Measurements from ENCODE around the gene METTL18. TPM values are rescaled to one million over a fixed set of nuclear protein-coding genes. Genes with fewer than 3 reads are reported as not detected.

The METTL18 gene
- total and polyA plus RNA-seq, 2 donors (not counting 1 experiment from before 2014, with no cell fraction given): 3.1 to 18.9 TPM

DNA sequence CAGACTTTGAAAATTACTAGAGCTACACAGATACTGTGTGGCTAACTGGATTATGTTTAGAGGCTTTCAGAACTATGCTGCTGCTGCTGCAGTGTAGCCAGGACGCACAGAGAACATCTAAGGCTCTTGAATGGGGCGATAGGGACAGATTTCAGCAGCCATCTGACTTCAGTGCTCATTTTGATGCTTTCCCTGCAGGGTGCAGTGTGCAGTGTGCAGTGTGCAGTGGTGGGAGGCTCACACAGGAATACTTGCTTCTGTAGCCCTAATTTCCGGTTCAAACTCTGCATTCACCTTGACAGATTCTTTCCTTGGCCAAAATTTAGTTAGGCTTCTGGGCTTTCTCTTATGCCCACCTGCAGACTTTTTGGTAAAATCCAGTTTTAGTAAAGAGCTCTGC lies 7.7 kb downstream of the METTL18 start:
- intact Hi-C loops (cut with micrococcal nuclease): no loop called here
- H3K9me3 ChIP-seq (ENCODE audit: control extremely low read depth in 1 of 3, control insufficient read depth in 2 of 3, insufficient read depth in 1 of 3, low read length in 2 of 3): no peaks in the 10 kb centered on the region
- H3K27me3 ChIP-seq (replicated peaks in 1 of 4; ENCODE audit: control extremely low read depth in 1 of 4, control insufficient read depth in 3 of 4, insufficient read depth in 4 of 4, low read length in 3 of 4): peaks cover 0 to 31% (median 15%) of the 10 kb centered on the region in 4 experiments
- no peak overlapping the region for H3K27ac ChIP-seq (ENCODE audit: low read length in 2 of 2)
- H3K4me1 Mint-ChIP-seq: peaks cover 8% of the 10 kb centered on the region
- H3K9ac ChIP-seq (ENCODE audit: low read length): no peak overlapping the region
- ChIA-PET POLR2A (no interaction called here), CTCF (no interaction called here)
- H3K4me2 ChIP-seq (replicated peaks; ENCODE audit: low read depth, low read length, poor library complexity, severe bottlenecking): no peak overlapping the region
- no peaks in the 10 kb centered on the region for H3K36me3 ChIP-seq (replicated peaks in 1 of 2; ENCODE audit: control extremely low read depth in 1 of 2, control insufficient read depth in 1 of 2, extremely low read depth in 1 of 2, insufficient read depth in 2 of 2, low read length in 1 of 2)
- peaks cover 33% of the 10 kb centered on the region for H3K27me3 Mint-ChIP-seq
- no peaks in the 10 kb centered on the region for H3K9me3 Mint-ChIP-seq (ENCODE audit: insufficient read depth)
- no peaks in the 10 kb centered on the region for H3K79me2 ChIP-seq (ENCODE audit: control insufficient read depth, insufficient read depth, low read length)
- H3K27ac Mint-ChIP-seq: no peak overlapping the region
- no peak overlapping the region for H3K4me3 ChIP-seq (ENCODE audit: control extremely low read depth in 1 of 5, extremely low read depth in 1 of 5, insufficient read depth in 1 of 5, low read depth in 2 of 5, low read length in 4 of 5)
- no peak for TF ChIP-seq EZH2 (IDR thresholded peaks at IDR 0.05; ENCODE audit: borderline replicate concordance, insufficient read depth, low read depth, low read length, poor library complexity, severe bottlenecking)
- TF ChIP-seq, protein P1, sequence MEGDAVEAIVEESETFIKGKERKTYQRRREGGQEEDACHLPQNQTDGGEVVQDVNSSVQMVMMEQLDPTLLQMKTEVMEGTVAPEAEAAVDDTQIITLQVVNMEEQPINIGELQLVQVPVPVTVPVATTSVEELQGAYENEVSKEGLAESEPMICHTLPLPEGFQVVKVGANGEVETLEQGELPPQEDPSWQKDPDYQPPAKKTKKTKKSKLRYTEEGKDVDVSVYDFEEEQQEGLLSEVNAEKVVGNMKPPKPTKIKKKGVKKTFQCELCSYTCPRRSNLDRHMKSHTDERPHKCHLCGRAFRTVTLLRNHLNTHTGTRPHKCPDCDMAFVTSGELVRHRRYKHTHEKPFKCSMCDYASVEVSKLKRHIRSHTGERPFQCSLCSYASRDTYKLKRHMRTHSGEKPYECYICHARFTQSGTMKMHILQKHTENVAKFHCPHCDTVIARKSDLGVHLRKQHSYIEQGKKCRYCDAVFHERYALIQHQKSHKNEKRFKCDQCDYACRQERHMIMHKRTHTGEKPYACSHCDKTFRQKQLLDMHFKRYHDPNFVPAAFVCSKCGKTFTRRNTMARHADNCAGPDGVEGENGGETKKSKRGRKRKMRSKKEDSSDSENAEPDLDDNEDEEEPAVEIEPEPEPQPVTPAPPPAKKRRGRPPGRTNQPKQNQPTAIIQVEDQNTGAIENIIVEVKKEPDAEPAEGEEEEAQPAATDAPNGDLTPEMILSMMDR (IDR thresholded peaks at IDR 0.05): no peak
- 86% methylated on average over 3 of the region's 3 CpGs for WGBS (ENCODE audit: insufficient coverage)
- DNase-seq: no peak
- no peak overlapping the region for H2AFZ ChIP-seq (ENCODE audit: insufficient read depth, low read depth, low read length, poor library complexity, severe bottlenecking)
- H3K4me3 Mint-ChIP-seq: no peak overlapping the region
- H4K20me1 ChIP-seq (ENCODE audit: control insufficient read depth, insufficient read depth, low read length, poor library complexity, severe bottlenecking): no peaks in the 10 kb centered on the region
- no peak for ATAC-seq (ENCODE audit: low read depth)
- no peaks in the 10 kb centered on the region for H3K4me1 ChIP-seq (ENCODE audit: control insufficient read depth in 2 of 2, insufficient read depth in 2 of 2, low read length in 2 of 2)

DNA sequence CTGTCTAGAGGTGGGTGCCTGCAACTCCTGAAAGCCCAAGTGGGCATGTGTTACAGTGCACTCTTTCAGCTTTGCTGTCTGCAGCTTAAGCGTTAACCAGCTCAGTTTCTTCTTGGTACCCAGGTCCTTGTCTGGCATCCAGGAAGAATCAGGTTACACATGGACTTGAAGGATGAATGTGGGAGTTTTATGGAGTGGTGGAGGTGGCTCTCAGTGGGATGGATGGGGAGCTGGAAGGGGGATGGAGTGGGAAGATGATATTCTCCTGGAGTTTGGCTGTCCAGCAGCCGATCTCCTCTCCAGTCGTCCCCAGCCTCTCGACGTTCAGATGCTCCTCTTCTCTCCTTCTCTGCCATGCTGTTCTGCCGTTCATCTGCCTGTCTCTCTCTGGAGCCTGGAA lies 9.4 kb downstream of the METTL18 start:
- Histone ChIP-seq H3K4me2 (replicated peaks; ENCODE audit: low read depth, low read length, poor library complexity, severe bottlenecking) (no peak overlapping the region), H3K4me3 (ENCODE audit: control extremely low read depth in 1 of 5, extremely low read depth in 1 of 5, insufficient read depth in 1 of 5, low read depth in 2 of 5, low read length in 4 of 5) (no peak overlapping the region), H3K36me3 (replicated peaks in 1 of 2; ENCODE audit: control extremely low read depth in 1 of 2, control insufficient read depth in 1 of 2, extremely low read depth in 1 of 2, insufficient read depth in 2 of 2, low read length in 1 of 2) (no peaks in the 10 kb centered on the region), H3K79me2 (ENCODE audit: control insufficient read depth, insufficient read depth, low read length) (no peaks in the 10 kb centered on the region), H3K9ac (ENCODE audit: low read length) (no peak overlapping the region), H3K27me3 (replicated peaks in 1 of 4; ENCODE audit: control extremely low read depth in 1 of 4, control insufficient read depth in 3 of 4, insufficient read depth in 4 of 4, low read length in 3 of 4) (peaks cover 0 to 31% (median 15%) of the 10 kb centered on the region in 4 experiments), H4K20me1 (ENCODE audit: control insufficient read depth, insufficient read depth, low read length, poor library complexity, severe bottlenecking) (no peaks in the 10 kb centered on the region), H3K9me3 (ENCODE audit: control extremely low read depth in 1 of 3, control insufficient read depth in 2 of 3, insufficient read depth in 1 of 3, low read length in 2 of 3) (no peaks in the 10 kb centered on the region), H2AFZ (ENCODE audit: insufficient read depth, low read depth, low read length, poor library complexity, severe bottlenecking) (no peak overlapping the region), H3K4me1 (ENCODE audit: control insufficient read depth in 2 of 2, insufficient read depth in 2 of 2, low read length in 2 of 2) (no peaks in the 10 kb centered on the region), H3K27ac (ENCODE audit: low read length in 2 of 2) (no peak overlapping the region)
- DNase-seq (no peak), ATAC-seq (ENCODE audit: low read depth) (no peak)
- TF ChIP-seq, protein P1 (IDR thresholded peaks at IDR 0.05): no peak
- POLR2A ChIA-PET: no interaction called here
- Mint-ChIP-seq H3K27ac (no peak overlapping the region), H3K4me3 (no peak overlapping the region), H3K4me1 (no peaks in the 10 kb centered on the region), H3K9me3 (ENCODE audit: insufficient read depth) (no peaks in the 10 kb centered on the region), H3K27me3 (peaks cover 43% of the 10 kb centered on the region)
- CTCF ChIA-PET: no interaction called here
- intact Hi-C loops (cut with micrococcal nuclease): no loop called here
- WGBS (ENCODE audit: insufficient coverage): 84% methylated on average over 1 of the region's 6 CpGs
